HG02852 (cell line): Measurements from ENCODE around the gene GCG.

Experiments used
- ATAC-seq: cut with Tn5 transposase; IDR thresholded peaks from one replicate; pipeline ENCODE4 v1.9.1; 2021; ENCODE audit warnings: mild to moderate bottlenecking, moderate library complexity; ENCODE audit not compliant: unreplicated experiment

GCG gene

DNA sequence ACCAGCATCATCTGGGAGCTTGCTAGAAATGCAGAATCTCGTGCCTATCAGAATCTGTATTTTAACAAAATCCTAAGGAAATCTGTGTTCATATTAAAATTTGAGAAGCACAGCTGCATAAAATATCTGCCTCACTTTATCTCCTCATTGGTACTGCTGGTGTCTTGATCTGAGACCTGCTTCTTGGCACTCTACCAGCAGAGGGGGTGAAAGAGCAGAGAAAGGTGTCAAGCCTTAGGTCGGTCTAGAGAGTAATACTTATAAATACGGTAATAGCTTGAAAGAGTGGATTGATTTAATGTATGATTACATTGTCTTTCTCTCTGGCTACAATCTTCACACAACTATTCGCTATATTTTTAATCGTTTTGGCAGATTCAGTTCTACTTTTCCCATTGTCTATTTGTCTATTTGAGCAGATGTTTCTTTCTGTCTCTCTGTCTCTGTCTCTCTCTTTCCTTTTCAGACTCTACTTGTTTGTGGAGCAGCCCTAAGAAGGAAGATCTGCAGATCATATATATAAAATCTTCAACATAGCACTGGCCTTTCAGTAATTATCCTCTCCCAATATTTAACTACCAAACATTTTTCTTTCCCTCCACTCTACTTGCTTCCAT is 1.7 kb upstream of the GCG start:
- peak; percentile 95 for ATAC-seq

- ATAC-seq = no peak
These were observed 2.1 kb downstream of the GCG start for GRCh38 chr2:162149940-162150339.

- ATAC-seq = no peak
These were observed 2.6 kb downstream of the GCG start for GRCh38 chr2:162149466-162149865.

- no peak for ATAC-seq
These were observed 3.1 kb downstream of the GCG start for GRCh38 chr2:162148956-162149355.

DNA sequence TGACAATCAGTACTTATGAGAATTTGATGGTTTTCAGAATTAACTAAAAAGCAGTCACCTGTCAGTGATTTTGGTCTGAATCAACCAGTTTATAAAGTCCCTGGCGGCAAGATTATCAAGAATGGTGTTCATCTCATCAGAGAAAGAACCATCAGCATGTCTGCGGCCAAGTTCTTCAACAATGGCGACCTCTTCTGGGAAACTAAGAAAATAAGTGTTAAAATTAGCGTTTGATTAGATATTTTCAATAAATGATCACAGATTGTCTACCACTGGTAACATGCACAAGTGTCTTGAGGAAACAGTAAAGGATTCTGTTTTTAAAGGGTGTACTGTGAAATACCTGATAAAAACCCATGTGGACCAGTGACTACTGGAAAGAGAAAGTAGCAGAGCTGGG is 8.1 kb downstream of the GCG start:
- ATAC-seq = no peak

DNA sequence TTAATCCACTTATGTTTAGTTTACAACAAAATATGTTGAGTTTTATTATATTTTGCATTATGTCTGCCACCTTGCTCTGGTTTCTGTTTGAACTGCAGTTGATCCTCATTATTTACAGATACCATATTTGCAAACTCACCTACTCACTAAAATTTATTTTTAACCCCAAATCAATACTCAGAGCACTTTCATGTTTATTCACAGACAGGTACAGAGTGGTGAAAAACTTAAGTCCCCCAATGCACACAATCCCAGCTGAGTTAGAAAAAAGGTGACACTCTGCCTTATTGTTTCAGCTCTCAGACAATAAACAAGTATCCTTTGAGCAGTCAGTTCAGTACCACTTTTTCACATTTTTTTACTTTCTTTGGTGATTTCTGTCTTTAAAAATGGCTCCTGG is 13.7 kb downstream of the GCG start:
- no peak for ATAC-seq

DNA sequence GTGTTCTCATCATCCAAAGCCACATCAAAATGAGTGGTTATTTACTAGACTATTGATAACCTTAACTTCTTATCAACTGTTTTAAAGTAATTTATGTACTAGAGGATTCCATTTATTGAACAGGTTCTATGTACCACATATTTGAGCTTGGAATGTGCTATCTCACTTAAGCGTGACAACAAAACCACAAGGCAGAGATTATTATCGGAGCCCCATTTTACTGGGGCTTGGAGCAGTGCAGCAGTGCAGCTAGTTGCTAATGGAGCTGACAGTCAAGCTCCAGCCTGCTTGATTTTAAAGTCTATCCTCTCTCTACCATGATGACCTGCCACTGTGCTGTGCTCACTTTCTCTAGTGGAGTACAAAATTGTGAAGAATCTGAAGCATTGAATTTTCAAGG is 24.6 kb downstream of the GCG start:
- ATAC-seq = no peak

DNA sequence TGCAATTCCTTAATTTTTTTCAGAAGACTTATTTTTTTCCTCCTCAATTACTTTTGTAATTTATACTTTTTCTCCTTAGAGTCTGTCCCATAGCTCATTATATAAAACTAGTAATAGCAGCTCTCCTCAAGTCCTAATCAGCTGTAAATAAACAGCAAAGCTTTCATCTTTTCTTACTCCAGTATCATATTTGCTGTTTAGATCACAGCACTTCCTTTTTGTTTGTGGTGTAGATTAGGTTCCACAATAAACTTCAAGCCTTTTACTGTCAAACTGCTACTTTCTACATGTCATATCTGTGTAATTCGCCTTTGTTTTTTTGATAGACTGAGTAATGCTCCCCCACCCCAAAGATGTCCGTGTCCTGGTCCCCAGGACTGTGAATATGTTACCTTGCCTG is 25.5 kb downstream of the GCG start:
- ATAC-seq = peak; percentile 20

- ATAC-seq = peak; percentile 96
These were observed 25.9 kb downstream of the GCG start for GRCh38 chr2:162126111-162126519.

- no peak for ATAC-seq
These were observed 26.9 kb downstream of the GCG start for GRCh38 chr2:162125138-162125537.

DNA sequence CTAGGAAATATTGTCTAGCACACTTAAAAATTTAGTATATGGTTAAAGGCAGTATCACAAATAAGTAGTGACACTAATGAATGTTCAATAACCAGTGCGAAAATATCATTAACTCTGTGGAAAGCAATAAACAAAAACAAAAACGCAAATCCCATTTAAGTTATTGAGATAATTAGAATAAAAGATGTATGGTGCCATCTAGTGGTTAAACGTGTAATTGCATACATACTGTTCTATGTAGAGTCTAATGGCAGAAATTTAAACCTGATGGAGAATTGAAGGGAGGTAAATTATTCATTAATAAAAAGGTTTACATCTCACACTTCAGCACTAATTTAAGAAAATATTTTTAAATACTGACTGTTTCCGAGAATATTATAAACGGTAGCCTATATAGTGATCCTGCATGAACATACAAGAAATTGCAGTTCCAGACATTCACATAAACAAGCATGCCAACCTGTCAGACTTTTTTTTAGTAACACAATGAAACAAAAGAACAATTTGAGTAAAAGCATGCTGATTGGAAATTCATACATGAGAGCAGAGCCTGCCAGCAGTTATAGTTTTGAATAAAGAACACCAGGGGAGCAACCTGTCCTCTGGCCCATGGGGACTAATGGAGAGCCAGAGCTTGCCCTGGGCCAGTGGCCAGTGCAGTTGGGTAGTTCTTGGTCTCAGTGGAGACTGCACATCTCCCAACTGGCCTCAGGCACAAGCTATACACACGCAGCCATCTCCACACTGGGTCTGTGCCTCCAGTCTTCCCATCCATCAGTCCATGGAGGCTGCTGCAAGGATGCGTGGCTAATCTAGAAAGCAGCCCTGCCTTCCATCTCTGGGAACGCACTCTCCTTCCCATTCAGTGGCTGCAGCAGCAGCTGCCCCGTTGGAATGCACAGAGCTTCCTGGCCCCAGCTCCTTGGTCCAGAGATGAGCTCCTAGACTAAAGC is 28.0 kb downstream of the GCG start:
- ATAC-seq = peak; percentile 29

DNA sequence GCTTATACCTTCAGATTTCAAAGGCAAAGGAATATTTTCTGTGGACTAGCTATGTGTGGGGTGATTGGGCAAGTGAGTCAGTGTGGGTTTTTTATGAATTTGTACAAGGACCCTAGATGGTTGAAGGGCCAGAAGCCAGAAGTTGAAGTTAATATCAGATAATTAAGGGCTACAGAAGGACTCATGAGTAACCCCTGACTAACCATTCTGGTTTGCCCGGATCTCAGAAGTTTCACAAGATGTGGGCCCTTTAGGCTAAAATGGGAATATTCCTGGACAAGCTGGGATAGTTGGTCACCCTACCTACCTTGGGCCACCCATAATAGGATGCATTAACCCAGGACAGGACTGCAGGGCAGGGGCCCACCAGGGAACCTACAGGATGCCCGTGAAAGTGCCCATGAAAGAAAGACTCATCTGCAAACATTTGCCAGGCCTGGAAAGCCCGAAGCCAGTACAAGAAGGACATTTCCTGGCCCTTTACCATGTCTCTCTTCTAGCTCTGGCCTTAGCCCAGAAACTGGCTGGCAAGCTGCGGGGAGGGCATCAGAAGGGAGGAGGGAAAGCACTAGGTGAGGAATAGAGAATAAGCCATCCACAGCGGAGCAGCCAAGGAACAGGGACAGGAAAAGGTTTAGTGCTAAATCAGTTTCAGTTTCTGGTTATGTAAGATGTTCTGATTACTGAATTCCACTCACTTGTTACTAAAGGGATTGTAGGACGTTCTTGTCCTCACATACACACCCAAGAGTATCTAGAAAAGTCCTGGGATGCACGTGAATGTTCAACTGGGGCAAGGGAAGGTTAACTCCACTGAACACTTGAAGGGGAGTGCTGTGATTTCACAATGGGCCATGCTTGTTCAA is 33.6 kb downstream of the GCG start:
- ATAC-seq = no peak

GRCh38 chr2:162116352-162116751 is 35.7 kb downstream of the GCG start:
- ATAC-seq = no peak

DNA sequence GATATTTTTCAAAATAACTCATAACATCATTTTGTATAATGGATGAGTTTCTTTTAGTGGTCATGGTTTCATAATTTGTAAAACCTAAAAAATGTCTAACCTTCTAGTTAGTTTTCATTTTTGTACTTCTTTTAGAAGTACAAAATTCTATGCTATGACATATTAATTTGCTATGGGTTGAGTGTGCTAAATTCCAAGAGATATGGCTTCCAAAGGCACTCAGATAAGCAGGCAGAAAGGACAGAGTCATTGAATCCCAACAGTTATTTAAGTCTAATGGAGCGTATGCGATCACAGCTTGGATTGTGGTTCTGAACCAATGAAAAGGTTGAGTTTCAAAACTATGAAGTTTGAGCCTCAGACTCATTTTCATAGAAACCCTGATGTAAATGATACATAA is 37.0 kb downstream of the GCG start:
- ATAC-seq = no peak

DNA sequence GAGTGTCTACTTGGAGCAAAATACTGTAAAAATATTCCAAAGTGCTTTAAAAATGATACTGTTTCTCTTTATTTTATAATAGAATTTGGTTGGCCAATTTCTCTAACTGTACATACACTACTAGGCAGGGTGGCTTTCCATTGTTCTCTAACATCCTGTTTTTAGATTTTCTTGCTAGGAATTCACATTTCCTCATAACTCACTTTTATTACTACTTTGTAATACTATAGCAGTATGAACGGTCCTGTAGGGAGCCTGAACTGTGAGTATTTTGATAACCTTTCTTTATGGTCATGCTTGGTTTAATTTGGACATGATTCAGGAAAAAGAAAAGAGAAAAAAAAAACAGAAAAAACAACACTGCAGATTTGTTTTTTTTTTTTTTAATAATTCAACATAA is 37.8 kb downstream of the GCG start:
- ATAC-seq = no peak

GRCh38 chr2:162113776-162114168 is 38.3 kb downstream of the GCG start:
- ATAC-seq = no peak

GRCh38 chr2:162113088-162113775 is 38.8 kb downstream of the GCG start:
- ATAC-seq = no peak

GRCh38 chr2:162111958-162112850 is 39.8 kb downstream of the GCG start:
- no peak for ATAC-seq

DNA sequence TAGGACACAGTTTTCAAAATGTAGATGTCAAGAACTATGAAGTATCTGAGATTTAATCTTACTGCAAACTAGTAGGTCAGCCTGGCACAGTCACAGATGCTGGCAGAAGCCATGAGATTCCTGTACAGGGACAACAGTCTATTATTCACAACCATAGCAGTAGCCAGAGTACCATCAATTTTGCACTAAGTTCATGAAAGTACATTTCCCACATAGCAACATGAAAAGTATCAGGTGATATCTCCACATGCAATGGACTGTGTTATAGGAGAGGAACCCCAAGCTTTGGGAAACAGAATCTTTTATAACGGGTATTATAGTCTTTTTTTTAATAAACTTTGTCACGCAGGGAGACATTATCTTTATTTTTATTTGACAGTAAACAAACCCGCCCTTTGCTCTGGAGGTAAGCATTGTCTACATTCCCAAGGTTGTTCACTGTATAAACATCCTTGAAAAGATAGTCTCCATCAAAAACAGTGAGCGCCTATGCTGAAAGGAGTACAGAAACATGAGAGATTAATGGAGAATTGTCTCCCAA is 44.6 kb downstream of the GCG start:
- no peak for ATAC-seq

DNA sequence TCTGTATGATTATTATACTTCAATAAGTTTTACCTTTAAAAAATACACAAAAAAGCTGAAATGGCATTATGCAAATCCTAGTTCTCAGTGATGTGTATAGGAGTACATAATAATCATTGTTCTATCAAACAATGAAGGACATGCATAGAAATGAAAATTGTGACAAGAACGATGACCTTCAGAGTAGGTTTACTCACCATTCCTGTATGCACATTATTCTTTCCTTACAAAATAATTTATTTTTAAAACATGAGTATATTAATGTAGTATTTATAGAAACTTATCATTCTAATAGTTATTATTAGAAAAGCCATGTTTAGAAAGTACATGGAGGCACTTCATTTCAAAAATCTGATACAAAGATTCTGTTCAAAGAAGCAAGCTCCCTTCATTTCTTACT is 45.3 kb downstream of the GCG start:
- ATAC-seq = no peak
